T47D (cell line): ENCODE results near the gene SEMA3F.

Experiments used
- DNase-seq, 2 experiments: peaks; one replicate each; pipeline versions ENCODE4 v3.0.0 to v3.0.0-alpha.2; 2011 to 2012; ENCODE audit warnings: low read depth in 1 of 2, low spot score in 1 of 2
- JUND ChIP-seq: IDR thresholded peaks from 2 replicates; pipeline ENCODE4 v1.6.1; 2012; ENCODE audit warnings: low read depth
- in situ Hi-C: cut with HindIII; loops from 2 replicates; pipeline ENCODE4 v1.10.0; 2016; ENCODE audit warnings: low sequenced_read_pairs, low pct_unique_long_range_greater_than_20kb

Gene SEMA3F

DNA sequence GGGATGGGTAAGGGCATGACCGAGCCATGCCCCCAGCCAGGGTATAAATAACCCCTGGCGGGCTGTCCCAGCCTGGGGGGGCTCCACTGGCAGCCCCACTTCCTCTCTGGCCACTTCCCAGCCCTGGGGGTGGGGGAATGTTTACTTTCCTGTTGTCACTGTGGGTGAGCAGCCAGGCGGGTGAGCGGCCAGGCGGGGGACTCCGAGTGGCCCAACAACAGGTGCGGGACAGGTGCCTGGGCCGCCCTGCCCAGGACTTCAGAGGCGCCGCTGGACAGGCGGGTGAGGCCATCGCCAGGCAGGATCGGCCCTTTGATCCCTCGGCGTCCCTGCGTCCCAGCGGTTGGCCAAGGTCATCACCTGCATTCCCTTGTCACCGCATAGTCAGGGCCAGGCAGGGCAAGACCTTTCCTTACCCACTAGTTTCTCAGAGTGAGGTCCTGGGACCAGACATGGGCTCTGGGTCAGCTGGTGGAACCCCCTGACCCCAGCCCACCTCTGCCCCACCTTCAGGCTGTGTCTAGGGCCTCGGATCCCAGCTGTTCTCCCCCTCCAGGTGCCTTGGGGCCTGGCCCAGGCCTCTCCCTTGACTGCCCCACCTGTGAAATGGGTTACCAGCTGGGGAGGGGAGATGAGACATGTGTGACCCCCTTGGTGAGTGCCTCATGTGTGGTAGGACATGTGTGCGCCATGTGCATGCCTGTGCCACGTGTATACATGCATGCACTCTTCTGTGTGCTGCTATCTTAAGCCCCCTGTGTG, 16.6 kb downstream of the SEMA3F start:
- TF ChIP-seq JUND: no peak
- DNase-seq: no peak
- in situ Hi-C loops: no loop called here

DNA sequence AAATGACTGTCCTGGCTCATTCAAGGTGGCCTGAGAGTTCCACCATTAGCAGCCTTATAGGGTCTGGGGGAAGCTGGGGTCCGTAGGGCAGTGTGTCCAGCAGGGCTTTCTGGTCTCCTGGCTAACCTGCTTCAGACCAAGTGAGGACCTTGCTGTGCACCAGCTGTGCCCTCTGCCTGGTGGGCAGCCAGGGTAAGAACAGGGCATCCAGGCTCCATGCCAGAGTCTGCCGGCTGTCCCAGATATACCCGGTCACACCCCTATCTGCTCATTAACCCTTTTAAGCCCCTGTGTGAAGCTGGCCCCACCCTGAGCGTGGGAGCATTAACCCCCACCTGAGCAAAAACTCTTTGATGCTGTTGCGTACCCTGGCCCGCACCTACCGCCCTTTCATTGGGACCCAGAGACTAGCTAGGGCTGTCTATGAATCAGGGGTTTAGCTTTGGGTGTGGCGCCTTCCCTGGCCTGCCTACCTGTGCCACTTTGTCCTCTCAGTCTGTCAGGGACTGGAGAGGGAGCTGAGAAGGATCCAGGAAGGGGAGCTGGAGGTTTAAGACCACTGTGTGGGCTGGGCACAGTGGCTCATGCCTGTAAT, 17.6 kb downstream of the SEMA3F start:
- no peak for DNase-seq
- in situ Hi-C loops: no loop called here
- no peak for TF ChIP-seq JUND

DNA sequence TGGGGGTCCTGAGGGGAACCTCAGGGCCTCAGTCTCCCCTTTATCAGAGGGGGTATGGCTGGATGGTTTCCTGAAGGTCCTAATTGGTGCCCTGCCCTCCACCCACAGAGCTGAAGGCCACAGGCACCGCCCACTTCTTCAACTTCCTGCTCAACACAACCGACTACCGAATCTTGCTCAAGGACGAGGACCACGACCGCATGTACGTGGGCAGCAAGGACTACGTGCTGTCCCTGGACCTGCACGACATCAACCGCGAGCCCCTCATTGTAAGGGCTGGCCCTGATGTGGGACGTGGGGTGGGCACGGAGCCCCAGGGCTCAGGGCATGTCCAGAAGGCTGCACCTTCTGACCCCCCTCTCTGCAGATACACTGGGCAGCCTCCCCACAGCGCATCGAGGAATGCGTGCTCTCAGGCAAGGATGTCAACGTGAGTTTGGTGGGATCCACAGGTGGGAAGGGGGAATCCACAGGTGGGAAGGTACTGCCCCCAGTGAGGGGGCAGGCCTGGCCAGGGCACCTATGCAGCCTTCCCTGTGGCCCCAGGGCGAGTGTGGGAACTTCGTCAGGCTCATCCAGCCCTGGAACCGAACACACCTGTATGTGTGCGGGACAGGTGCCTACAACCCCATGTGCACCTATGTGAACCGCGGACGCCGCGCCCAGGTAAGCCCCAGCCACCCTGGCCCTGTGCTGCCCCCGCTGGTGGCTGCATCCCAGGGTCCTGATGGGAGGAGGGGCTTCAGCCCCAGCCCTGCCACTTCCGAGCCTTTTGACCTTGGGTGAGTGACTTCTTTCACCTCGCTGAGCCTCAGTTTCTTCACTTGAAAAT, 18.8 kb downstream of the SEMA3F start:
- in situ Hi-C loops: no loop called here
- TF ChIP-seq JUND: no peak
- no peak for DNase-seq

DNA sequence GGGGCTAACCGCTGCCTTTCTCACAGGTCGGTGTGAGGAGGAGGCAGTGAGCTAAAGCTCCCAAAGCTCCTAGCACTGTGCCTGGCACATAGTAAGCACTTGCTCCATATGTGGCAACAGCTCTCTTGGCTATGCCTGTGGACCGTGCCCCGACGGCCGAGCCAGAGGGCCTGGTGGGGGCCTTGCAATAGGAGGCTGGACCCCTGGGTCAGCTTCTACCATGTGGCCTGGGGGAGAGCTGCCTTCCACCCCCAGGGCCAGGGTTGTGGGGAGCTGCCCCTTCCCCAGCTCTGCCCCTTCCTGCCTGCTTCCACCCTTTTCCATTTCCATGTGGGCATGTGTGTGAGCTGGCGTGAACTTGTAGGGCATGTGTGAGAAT, 19.4 kb downstream of the SEMA3F start:
- no peak for TF ChIP-seq JUND

DNA sequence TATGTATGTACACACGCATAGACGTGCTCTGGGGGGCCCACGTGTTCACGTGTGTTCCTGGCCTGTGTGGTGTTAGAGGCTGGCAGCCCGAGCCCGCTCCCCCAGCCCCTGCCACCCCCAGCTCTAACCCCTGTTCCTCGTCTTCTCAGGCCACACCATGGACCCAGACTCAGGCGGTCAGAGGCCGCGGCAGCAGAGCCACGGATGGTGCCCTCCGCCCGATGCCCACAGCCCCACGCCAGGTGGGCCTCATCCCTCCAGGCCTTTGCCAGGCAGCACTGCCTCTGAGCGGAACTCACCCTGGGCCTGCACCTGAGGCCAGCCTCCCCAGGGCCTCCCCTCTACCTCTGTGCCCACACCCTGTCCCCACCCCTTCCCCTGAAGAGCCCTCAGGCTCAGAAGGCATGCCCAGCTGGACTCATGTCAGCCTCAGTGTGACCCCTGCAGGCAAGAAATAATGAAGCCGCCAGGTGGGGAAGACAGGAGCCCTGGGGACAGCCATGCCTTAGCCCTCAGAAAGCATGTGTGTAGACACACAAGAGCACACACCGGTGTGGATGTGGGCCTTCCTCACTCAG, 19.9 kb downstream of the SEMA3F start:
- no peak for DNase-seq
- in situ Hi-C loops: no loop called here
- TF ChIP-seq JUND: no peak

More for the DNA sequence above, 19.4 kb downstream of the SEMA3F start:
- in situ Hi-C loops: no loop called here
- no peak for DNase-seq

DNA sequence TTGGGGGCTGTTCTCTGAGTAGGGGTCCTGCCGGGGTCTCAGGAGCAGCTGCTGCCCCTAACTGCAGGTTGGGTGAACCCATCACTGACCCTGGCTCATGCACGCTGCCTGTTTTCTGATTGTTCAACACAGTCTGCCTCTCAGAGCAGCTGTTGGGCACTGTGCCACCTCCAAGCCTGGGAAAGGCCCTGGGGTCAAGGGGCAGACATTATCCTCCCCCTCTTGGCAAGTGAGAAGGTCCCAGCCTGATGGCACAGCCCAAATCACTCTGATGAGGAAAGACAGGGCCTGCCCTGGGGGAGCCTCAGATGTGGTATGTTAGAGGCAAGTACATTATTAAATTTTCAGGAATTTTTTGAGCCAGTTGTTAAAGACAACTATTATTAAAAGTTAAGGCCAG, 22.2 kb downstream of the SEMA3F start:
- in situ Hi-C loops: no loop called here
- no peak for DNase-seq
- TF ChIP-seq JUND: no peak

DNA sequence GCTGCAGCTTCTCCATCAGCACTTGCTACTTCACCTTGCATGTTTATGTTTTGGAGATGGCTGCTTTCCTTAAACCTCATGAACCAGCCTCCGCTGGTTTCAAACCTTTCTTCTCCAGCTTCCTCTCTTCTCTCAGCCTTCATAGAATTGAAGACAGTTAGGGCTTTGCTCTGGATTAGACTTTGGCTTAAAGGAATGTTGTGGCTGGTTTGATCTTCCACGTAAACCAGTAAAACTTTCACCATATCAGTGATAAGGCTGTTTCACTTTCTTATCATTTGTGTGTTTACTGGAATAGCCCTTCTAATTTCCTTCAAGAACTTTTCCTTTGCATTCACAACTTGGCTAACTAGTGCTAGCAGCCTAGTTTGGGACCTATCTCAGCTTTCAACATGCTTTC, 24.6 kb downstream of the SEMA3F start:
- no peak for DNase-seq
- no peak for TF ChIP-seq JUND
- in situ Hi-C loops: no loop called here

DNA sequence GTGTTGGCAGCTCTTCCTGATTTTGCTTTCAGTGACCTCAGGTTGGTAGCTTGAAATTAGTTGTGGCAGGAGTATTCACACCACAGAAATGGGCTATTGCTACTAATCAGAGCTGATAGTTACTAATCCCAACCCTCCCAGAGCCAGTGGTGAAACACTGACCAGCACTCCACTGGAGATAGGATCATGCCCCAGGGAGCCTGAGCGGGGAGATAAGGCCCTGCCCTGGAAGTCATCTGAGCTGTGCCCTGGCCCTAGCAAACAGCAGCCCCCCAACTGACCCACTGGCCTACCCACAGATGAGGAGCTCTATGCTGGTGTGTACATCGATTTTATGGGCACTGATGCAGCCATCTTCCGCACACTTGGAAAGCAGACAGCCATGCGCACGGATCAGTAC, 26.9 kb downstream of the SEMA3F start:
- TF ChIP-seq JUND: no peak
- no peak for DNase-seq
- in situ Hi-C loops: no loop called here

- in situ Hi-C loops: no loop called here
- TF ChIP-seq JUND: no peak
- DNase-seq: no peak
These were observed 27.5 kb downstream of the SEMA3F start for GRCh38 chr3:50182533-50183099.

DNA sequence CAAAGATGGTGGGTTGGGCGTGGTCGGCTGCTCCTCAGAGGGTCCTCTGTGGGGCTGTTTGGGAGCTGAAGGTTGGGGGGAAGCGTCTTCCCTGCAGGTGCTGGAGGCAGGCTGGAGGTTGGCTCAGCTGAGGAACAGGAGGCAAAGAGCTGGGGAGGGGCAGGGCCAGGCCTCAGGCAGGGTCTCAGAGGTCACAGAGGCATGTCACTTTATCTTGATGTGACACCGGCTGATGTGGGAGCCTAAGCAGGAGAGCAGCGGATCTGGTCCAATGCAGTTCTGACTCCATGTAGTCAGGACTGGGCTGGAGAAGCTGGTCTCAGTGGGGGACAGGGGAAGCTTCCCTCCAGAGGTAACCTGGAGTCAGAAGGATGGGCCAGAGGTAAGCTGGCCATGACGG, 28.6 kb downstream of the SEMA3F start:
- in situ Hi-C loops: no loop called here
- no peak for TF ChIP-seq JUND

DNA sequence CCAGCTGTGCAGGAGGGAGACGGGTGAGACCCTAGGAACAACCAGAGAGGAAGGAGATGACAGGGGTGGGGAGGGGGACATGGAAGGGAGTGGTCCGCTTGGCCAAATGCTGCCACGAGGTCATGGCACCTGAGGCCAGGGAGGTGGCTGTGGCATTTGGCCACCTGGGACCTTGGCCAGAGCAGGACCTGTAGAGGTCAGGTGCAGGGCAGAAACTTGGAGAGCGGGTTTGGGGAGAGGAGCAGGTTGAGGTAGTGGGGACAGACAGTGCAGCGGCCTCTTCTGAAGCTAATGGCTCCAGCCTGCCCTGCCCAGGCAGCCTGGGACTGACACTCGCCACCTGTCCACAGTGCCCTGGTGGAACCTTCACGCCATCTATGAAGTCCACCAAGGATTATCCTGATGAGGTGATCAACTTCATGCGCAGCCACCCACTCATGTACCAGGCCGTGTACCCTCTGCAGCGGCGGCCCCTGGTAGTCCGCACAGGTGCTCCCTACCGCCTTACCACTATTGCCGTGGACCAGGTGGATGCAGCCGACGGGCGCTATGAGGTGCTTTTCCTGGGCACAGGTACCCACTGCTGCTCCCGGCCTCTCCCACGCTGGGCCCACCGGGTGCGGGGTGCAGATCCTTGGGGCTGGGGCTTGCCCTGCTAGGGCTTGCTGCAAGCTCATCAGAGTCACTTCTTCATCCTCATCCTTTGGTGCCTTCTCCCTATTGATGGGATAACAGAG, 29.3 kb downstream of the SEMA3F start:
- in situ Hi-C loops: no loop called here
- peak; percentile 70 to 88 for DNase-seq
- TF ChIP-seq JUND: no peak

More for the DNA sequence above, 28.6 kb downstream of the SEMA3F start:
- DNase-seq: no peak

DNA sequence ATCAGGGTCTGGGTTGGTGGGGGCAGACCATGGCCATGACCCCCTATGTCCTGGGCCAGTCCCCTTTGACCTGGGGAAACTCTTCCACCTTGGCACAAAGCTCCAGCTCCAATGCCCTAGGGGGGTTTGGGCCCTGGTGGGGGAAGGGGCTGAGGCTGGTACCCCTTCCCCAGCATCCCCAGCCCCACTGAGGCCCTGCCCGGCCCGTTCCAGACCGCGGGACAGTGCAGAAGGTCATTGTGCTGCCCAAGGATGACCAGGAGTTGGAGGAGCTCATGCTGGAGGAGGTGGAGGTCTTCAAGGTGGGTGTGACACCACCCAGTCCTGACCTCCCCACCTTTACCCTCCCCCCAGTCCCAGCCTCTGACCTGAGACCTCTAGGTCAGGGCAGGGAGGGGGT, 30.1 kb downstream of the SEMA3F start:
- TF ChIP-seq JUND: no peak
- in situ Hi-C loops: no loop called here
- DNase-seq: no peak
